SK-N-MC (cell line): Measurements from ENCODE around the gene RHOT1.

Experiments
- EZH2 ChIP-seq: fragments of 200-600 bp; sonication (generic); IDR thresholded peaks from one replicate; pipeline ENCODE4 v1.6.1; 2017; ENCODE audit warnings: antibody characterized with exemption
- FOXP2 ChIP-seq: optimal IDR thresholded peaks from 2 replicates; pipeline ENCODE3; 2011; ENCODE audit warnings: mild to moderate bottlenecking, moderate library complexity; ENCODE audit not compliant: insufficient read depth; ENCODE audit errors: extremely low read length, control extremely low read depth
- POLR2AphosphoS5 ChIP-seq: IDR thresholded peaks from 2 replicates; pipeline ENCODE4 v1.6.1; 2012; ENCODE audit warnings: mild to moderate bottlenecking, low read depth, low read length, borderline replicate concordance

DNA sequence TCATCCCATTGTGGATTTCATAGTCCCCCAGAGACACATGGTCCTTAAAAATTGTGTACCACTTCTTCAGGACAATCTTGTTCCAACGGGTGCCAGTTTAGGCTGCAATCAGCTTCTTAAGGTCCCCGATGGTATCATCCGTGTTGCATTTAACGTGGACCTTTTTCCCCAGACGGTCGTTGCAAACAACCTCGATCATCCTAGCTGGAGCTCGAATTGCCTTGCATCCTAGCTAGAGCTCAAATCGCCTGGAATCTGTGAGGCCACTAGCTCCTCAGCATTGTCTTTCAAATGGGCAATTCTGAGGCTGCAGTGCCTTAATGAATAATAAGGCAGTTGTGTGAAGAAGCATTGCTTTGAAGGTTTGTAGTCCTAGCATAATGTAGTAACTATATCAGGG, 85.6 kb downstream of the RHOT1 start:
- TF ChIP-seq EZH2 (no peak), POLR2AphosphoS5 (no peak), FOXP2 (no peak)
